Ectodermal cell (in vitro differentiated cells): ENCODE results near the gene CRIM1.

Experiments
- H3K27ac ChIP-seq: 2 replicates; pipeline ENCODE4 v1.7.0; 2013; ENCODE audit warnings: mild to moderate bottlenecking, low read depth, low read length; ENCODE audit not compliant: insufficient read depth, poor library complexity, severe bottlenecking
- H3K27me3 ChIP-seq: 2 replicates; pipeline ENCODE4 v1.7.0; 2013; ENCODE audit warnings: mild to moderate bottlenecking, low read length; ENCODE audit not compliant: insufficient read depth, control insufficient read depth, poor library complexity, severe bottlenecking
- H3K36me3 ChIP-seq: one replicate; pipeline ENCODE4 v1.7.0; 2013; ENCODE audit warnings: low read length; ENCODE audit not compliant: control insufficient read depth, insufficient read depth
- H3K4me1 ChIP-seq: one replicate; pipeline ENCODE4 v1.7.0; 2013; ENCODE audit warnings: low read length; ENCODE audit not compliant: control insufficient read depth, insufficient read depth
- H3K4me3 ChIP-seq: 2 replicates; pipeline ENCODE4 v1.7.0; 2013; ENCODE audit warnings: low read depth, low read length, control low read depth; ENCODE audit not compliant: insufficient read depth
- H3K9me3 ChIP-seq: 2 replicates; pipeline ENCODE4 v1.7.0; 2013; ENCODE audit warnings: mild to moderate bottlenecking, low read length, moderate library complexity; ENCODE audit not compliant: control insufficient read depth
- WGBS, 2 experiments: methylation state at CpG; one replicate each; pipeline ENCODE4 v1.1.7; 2013; ENCODE audit warnings: missing lambda C conversion rate in 2 of 2; 5-methylcytosine and 5-hydroxymethylcytosine counted together

CRIM1 gene

DNA sequence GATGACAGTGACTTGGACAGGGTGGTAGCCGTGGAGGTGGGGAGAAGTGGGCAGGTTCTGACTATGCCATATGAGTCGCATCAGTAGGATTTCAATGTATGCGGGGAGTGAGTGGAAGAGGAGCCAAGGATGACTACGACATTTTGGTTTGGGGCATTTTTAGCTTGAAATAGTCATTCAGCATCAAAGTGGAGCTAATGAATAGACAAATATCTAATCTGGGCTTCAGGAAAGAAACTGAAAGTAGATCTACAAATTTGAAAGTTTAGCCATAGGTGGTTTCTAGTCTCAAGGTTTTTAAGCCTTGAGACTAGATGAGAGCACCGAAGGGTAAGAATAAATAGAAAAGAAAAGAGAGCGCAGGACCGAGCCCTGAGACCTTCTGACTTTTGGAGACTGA, 184.1 kb downstream of the CRIM1 start:
- Histone ChIP-seq H3K4me3 (no peak overlapping the region), H3K27ac (no peak overlapping the region), H3K27me3 (no peaks in the 10 kb centered on the region), H3K4me1 (no peaks in the 10 kb centered on the region), H3K9me3 (no peaks in the 10 kb centered on the region), H3K36me3 (no peaks in the 10 kb centered on the region)
- WGBS, 2 experiments = 97% methylated on average over 7 of the region's 7 CpGs

DNA sequence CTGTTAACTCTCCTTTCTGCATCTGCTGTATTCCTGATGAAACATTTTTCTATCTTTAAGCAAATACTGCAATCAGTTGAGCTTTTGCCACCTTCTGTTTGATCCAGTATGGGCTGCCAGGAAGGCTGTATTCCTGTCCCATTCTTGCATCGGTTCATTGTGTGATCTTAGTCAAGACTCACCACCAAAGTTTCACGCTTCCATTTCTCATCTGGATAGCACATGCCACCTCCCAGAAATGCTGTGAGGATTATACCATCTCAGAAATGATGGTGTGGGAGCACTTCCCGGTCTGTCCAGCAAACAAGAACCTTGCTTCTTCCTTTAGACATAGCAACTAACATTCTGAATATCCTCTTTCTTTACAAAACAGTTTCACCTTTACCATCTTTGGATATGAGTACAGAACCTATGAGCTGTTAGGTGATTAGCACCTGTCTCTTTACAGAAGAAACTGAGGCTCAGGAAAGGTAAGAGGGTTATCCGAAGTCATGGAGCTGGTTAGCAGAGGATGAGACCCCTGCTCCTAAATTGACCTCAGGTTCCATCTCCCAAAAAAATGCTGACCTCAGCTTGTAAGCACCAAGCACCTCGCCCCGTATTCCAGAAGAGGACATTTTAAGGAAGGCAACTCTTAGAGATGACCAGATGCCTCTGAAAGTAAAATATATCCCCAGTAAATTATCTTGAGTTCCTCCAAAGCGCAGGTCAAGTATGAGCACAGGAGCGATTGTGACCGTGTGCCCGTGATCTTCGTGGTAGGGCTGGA, 185.6 kb downstream of the CRIM1 start:
- Histone ChIP-seq H3K27me3 (no peaks in the 10 kb centered on the region), H3K36me3 (no peaks in the 10 kb centered on the region), H3K4me1 (no peaks in the 10 kb centered on the region), H3K27ac (no peak overlapping the region), H3K9me3 (no peaks in the 10 kb centered on the region), H3K4me3 (no peak overlapping the region)
- WGBS, 2 experiments = 91 to 92% methylated on average over 11 of the region's 11 CpGs

DNA sequence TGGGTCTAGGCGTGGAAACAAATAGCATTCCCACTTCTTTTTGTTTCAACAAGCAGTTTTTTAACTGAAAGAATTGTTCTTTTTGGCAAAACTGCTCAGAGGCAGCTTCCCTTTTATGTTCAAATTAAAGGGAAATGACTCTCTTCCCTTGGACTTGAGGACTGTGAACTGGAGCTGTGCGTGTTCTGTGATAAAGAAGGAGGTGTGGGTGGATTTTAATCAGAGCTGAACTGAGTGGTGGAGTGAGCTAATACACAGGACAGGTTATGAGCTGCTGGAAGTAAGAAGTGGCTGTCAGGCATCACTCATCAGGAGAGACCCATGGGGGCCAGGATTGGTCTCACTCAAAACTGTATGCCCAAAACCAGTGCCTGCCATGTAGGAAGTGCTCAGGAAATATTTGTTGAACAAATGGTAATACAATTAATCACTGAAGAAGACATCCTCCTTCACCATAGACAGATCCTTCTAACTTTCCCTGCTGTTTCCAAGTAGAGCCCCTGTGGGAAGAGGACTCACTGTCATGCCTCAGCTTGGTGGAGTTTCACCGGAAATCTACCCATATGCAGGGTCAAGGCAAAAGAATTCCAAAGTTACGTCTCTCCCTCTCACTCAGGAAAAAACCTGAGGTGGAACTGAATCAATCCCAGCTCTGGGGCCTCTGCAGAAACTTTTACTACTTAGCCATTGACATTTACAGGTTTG, 186.5 kb downstream of the CRIM1 start:
- Histone ChIP-seq H3K36me3 (no peaks in the 10 kb centered on the region), H3K4me3 (no peak overlapping the region), H3K9me3 (no peaks in the 10 kb centered on the region), H3K27ac (no peak overlapping the region), H3K4me1 (no peaks in the 10 kb centered on the region), H3K27me3 (no peaks in the 10 kb centered on the region)
- WGBS, 2 experiments = 92 to 96% methylated on average over 4 of the region's 4 CpGs

DNA sequence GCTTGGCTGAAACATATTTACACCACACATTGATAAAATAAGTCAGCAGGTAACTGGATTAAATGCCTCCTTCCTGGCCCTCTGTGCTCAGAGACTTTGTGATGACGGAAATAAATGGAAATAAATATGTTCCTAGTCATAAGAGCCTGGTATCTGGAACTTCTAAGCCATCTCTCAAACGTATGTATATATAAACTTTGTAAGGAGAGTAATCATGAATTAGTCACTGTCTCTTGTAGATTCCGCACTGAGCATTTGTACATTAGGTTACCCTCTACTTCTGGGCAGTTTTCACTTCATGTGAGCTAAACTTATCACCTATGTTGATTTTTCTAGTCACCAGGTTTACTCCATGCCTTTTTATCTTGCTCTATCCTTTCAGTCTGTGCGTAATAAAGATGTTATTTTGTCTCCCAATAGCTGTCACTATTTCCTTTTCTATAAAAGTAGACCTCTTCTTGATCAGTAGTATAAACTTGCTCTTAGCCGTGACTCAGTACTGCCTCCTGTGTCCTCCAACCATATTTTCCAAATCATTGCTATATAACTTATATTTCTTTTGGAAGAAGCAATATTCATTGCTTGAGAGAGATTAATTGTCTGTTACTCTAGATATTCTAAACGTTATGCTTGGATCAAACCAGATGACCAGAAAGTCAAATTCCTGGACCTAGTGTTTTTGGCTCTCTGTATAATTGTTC, 189.2 kb downstream of the CRIM1 start:
- Histone ChIP-seq H3K9me3 (no peaks in the 10 kb centered on the region), H3K4me3 (no peak overlapping the region), H3K27ac (no peak overlapping the region), H3K27me3 (no peaks in the 10 kb centered on the region), H3K36me3 (no peaks in the 10 kb centered on the region), H3K4me1 (no peaks in the 10 kb centered on the region)
- 95 to 97% methylated on average over 6 of the region's 6 CpGs for WGBS, 2 experiments

DNA sequence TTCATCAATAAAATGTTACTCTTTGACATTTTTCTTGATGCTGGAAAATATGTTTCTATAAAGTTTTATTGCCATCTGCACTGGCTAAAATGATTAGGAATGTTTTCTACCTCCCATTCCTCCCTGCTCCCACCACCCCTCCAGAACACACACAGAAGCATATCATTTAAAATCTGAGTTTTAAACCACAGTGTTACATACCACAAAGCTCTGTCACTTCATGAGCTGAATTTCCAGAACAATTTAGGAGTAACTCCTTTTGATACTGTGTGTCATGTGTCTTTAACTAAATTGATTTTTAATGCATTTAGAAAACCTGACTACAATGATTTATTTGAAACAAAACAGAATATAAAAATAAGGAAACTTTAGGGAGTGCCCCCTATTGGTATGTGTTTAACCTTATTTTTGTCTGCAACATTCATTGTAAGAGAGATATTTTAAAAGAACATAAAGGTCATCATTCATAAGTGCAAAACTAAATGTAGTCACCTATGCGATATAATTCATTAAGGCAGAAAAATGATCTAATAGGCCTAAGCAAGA, 190.4 kb downstream of the CRIM1 start:
- Histone ChIP-seq H3K36me3 (no peaks in the 10 kb centered on the region), H3K4me3 (no peak overlapping the region)
- 0% methylated on average over 1 of the region's 1 CpG; no CpG with 5 or more reads in 1 of the 2 experiments for WGBS, 2 experiments

DNA sequence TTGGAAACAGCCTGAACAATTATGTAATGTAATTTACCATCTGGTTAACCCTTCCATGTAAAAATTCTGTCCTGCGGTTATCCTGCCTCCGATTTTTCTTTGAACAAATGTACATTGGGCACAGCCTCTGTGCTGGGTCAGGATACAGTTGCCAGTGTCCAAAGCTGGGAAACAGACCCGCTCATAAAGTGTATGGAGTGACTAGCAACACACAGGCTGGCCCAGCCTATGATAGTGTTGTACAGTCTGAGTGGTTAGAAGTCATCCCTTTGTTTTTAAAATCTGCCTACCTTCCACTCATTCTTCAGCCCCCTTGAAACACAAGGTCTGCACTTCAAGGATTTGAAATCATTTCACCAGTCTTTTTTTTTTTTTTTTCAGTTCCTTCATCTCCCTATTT, 192.3 kb downstream of the CRIM1 start:
- Histone ChIP-seq H3K4me3 (no peak overlapping the region), H3K36me3 (peaks cover 10% of the 10 kb centered on the region), H3K27me3 (no peaks in the 10 kb centered on the region), H3K27ac (no peak overlapping the region), H3K9me3 (no peaks in the 10 kb centered on the region), H3K4me1 (no peaks in the 10 kb centered on the region)
- WGBS, 2 experiments = 98 to 100% methylated on average over 3 of the region's 3 CpGs

More for the DNA sequence above, 190.4 kb downstream of the CRIM1 start:
- Histone ChIP-seq H3K27ac (no peak overlapping the region), H3K27me3 (no peaks in the 10 kb centered on the region), H3K4me1 (no peaks in the 10 kb centered on the region), H3K9me3 (no peaks in the 10 kb centered on the region)

DNA sequence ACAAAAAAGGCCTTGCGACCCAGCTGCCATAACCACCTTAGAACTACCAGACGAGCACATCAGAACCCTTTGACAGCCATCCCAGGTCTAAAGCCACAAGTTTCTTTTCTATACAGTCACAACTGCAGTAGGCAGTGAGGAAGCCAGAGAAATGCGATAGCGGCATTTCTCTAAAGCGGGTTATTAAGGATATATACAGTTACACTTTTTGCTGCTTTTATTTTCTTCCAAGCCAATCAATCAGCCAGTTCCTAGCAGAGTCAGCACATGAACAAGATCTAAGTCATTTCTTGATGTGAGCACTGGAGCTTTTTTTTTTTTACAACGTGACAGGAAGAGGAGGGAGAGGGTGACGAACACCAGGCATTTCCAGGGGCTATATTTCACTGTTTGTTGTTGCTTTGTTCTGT, 193.6 kb downstream of the CRIM1 start:
- no peaks in the 10 kb centered on the region for H3K27me3 ChIP-seq
- no peak overlapping the region for H3K27ac ChIP-seq
- H3K9me3 ChIP-seq = no peaks in the 10 kb centered on the region
- peaks cover 14% of the 10 kb centered on the region for H3K36me3 ChIP-seq
- no peak overlapping the region for H3K4me3 ChIP-seq
- H3K4me1 ChIP-seq = no peaks in the 10 kb centered on the region
- WGBS, 2 experiments = 88 to 95% methylated on average over 7 of the region's 7 CpGs

DNA sequence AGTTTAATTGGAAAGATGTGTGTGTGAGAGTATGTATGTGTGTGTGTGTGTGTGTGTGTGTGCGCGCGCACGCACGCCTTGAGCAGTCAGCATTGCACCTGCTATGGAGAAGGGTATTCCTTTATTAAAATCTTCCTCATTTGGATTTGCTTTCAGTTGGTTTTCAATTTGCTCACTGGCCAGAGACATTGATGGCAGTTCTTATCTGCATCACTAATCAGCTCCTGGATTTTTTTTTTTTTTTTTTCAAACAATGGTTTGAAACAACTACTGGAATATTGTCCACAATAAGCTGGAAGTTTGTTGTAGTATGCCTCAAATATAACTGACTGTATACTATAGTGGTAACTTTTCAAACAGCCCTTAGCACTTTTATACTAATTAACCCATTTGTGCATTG, 194.4 kb downstream of the CRIM1 start:
- Histone ChIP-seq H3K27me3 (no peaks in the 10 kb centered on the region), H3K9me3 (no peaks in the 10 kb centered on the region), H3K4me3 (no peak overlapping the region), H3K4me1 (no peaks in the 10 kb centered on the region), H3K27ac (no peak overlapping the region), H3K36me3 (peaks cover 14% of the 10 kb centered on the region)
- WGBS, 2 experiments = 93 to 96% methylated on average over 4 to 5 of the region's 5 CpGs

DNA sequence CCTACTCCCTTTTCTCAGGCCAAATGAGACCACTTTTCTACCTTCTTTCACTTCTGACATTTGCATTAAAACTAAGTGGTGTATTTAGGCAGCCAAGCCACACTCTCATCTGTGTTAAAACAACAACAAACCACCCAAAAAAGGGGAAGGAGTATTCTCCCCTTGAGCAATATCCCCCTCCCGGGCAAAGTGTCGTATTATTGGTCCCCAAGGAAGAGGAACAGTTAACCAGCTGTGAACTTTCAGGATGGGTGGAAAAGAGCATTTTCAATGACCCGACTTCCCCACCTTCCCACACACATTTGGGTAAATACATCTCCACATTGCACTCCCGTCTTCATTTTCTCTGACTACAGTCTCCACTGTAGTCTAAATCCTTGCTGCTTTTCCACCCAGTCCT, 198.1 kb downstream of the CRIM1 start:
- WGBS, 2 experiments = 73 to 80% methylated on average over 4 of the region's 4 CpGs
- Histone ChIP-seq H3K4me1 (no peaks in the 10 kb centered on the region), H3K4me3 (no peak overlapping the region), H3K27me3 (no peaks in the 10 kb centered on the region), H3K27ac (no peak overlapping the region), H3K36me3 (peaks cover 20% of the 10 kb centered on the region), H3K9me3 (no peaks in the 10 kb centered on the region)

DNA sequence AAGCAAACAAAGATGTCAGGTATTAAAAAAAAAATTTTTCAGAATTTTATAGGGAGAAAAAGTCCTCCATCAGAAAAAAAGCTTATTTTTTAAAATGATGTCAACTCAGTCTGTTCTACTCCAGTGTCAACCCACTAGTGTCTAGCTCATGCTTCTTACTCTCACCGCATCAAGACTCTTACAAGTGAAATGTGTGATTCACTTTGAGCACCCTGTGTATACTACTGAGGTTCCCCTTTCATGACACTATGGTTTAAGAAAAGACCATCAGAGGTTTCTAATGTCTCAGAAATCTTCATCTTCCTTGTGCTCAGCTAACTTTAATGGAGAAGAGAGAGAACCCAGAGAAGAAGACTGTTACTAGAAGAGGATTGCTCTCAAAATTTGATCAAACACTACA, 199.0 kb downstream of the CRIM1 start:
- no peak overlapping the region for H3K4me3 ChIP-seq
- H3K9me3 ChIP-seq = no peaks in the 10 kb centered on the region
- WGBS, 2 experiments = 95 to 100% methylated on average over 1 of the region's 1 CpG
- H3K36me3 ChIP-seq = peaks cover 20% of the 10 kb centered on the region
- H3K27me3 ChIP-seq = no peaks in the 10 kb centered on the region
- H3K4me1 ChIP-seq = no peaks in the 10 kb centered on the region
- no peak overlapping the region for H3K27ac ChIP-seq
